Ovary (tissue), 9 donors: Measurements from ENCODE around the gene ACTR5. TPM values are rescaled to one million over a fixed set of nuclear protein-coding genes. Genes with fewer than 3 reads are reported as not detected.
"Not testable (repeated sequence)": the region's sequence is repeated elsewhere in the genome, so short reads cannot be mapped to it uniquely, and the experiment has no call there.

ENCODE experiments used
- DNase-seq, 5 donors: peaks; one replicate each; pipeline ENCODE4 v3.0.0-alpha.2; 2019 to 2020
- H3K27ac ChIP-seq, 2 donors: fragments of 200-600 bp; one replicate each; pipeline versions ENCODE4 v1.5.1 to v1.8.0; 2019 to 2022
- H3K27me3 ChIP-seq: fragments of 200-600 bp; one replicate; pipeline ENCODE4 v1.8.0; 2022
- H3K36me3 ChIP-seq: fragments of 200-600 bp; sonication (generic); one replicate; pipeline ENCODE4 v1.5.1; 2019
- H3K4me1 ChIP-seq: one replicate; pipeline ENCODE4 v1.8.1; 2013; ENCODE audit warnings: mild to moderate bottlenecking, moderate library complexity; ENCODE audit not compliant: insufficient read depth
- H3K4me3 ChIP-seq: fragments of 200-600 bp; sonication (generic); one replicate; pipeline ENCODE4 v1.5.1; 2017
- H3K9me3 ChIP-seq, 2 donors: fragments of 200-600 bp in 1 of 2; sonication (generic) in 1 of 2; one replicate each; pipeline versions ENCODE4 v1.5.1 to v1.8.1; 2013 to 2019; ENCODE audit warnings: mild to moderate bottlenecking in 1 of 2, moderate library complexity in 1 of 2
- CTCF ChIP-seq, 3 donors: fragments of 450-650 bp in 2 of 3; fragments of 200-600 bp in 1 of 3; IDR thresholded peaks; one replicate each; pipeline versions ENCODE4 v1.5.1 to v1.8.0; 2016 to 2022; ENCODE audit warnings: antibody characterized with exemption in 3 of 3, mild to moderate bottlenecking in 1 of 3
- EP300 ChIP-seq: sonication (generic); formaldehyde crosslinking; IDR thresholded peaks from one replicate; pipeline ENCODE4 v1.6.1; 2017; ENCODE audit warnings: antibody characterized with exemption
- POLR2A ChIP-seq: fragments of 450-650 bp; IDR thresholded peaks from one replicate; pipeline ENCODE4 v1.6.1; 2017; ENCODE audit warnings: antibody characterized with exemption, mild to moderate bottlenecking, moderate library complexity
- WGBS, 3 donors: extraction: QIAGEN DNeasy Blood & Tissue Kit in 1 of 3; methylation state at CpG; one replicate each; pipeline versions ENCODE4 v1.1.5 to v1.1.7; 2013 to 2017; 5-methylcytosine and 5-hydroxymethylcytosine counted together
- intact Hi-C, 4 donors: fragments of 100-400 bp; cut with DNase I; formaldehyde crosslinking; loops; one replicate each; pipeline versions ENCODE4 v1.11.0 to v1.15.1; 2022 to 2023
- polyA plus RNA-seq, 2 donors: library from polyadenylated mRNA; stranded (reverse); fragments of 200-250 nt in 1 of 2; fragments of 350-450 nt in 1 of 2; fragmentation: Illumina TruSeq in 1 of 2; extraction: RNeasy Lipid Tissue Mini Kit (QIAGEN cat#74804) in 1 of 2; gene quantifications; one replicate each; pipeline ENCODE4 v1.2.3, GENCODE V29; 2013 to 2014
- small RNA-seq: library from RNA; depleted of rRNA; stranded (forward); fragments of <200 nt; gene quantifications from one replicate; pipeline ENCODE3, GENCODE V24; 2016
- total RNA-seq, 7 donors: library from RNA; depleted of rRNA in 2 of 7; stranded (reverse); fragments of >200 nt in 2 of 7; fragmentation: NEBNext Ultra II Directional in 3 of 7; extraction: Animal tissue kit (Norgen Biotek cat#: 25700) in 3 of 7; gene quantifications; one replicate each; pipeline versions ENCODE4 v1.1.0 to v1.2.4, GENCODE V29; 2016 to 2023
- donor health status: DM: no; HTN: no; CAD: no; lungs with moderate emphysema.
- donor health status: DM: no; HTN: no; CAD: no.
- donor health status: Bipolar disorder and iron deficiency.
- donor health status: DM: yes; HTN: yes; CAD: no.
- donor health status: DM: no; HTN: no; CAD: no.
- donor health status: DM: yes; HTN: yes; CAD: no.

ACTR5 gene
- total and polyA plus RNA-seq, 9 donors: 6.2 to 12.3 (median 9.8) TPM

- no peak for TF ChIP-seq CTCF (IDR thresholded peaks at IDR 0.05)
- TF ChIP-seq POLR2A: no peak
- TF ChIP-seq EP300: no peak
- Histone ChIP-seq H3K4me3 (no peak overlapping the region), H3K4me1 (no peaks in the 10 kb centered on the region), H3K36me3 (no peaks in the 10 kb centered on the region), H3K27ac (no peak overlapping the region), H3K27me3 (no peaks in the 10 kb centered on the region), H3K9me3 (no peaks in the 10 kb centered on the region)
- DNase-seq: no peak
- WGBS, 3 donors: 77 to 84% (median 79%) methylated on average over 4 of the region's 4 CpGs
- intact Hi-C loops: no loop called here
Measured at GRCh38 chr20:38812709-38813573, 64.7 kb downstream of the ACTR5 start.

- H3K27me3 ChIP-seq, H3K36me3 ChIP-seq, H3K4me1 ChIP-seq, H3K27ac ChIP-seq, DNase-seq, H3K9me3 ChIP-seq, H3K4me3 ChIP-seq, intact Hi-C loops: not testable (repeated sequence)
- WGBS, 3 donors: 83 to 87% (median 87%) methylated on average over 6 of the region's 6 CpGs
Measured at GRCh38 chr20:38813574-38813962, 65.3 kb downstream of the ACTR5 start.

- no peak overlapping the region for H3K4me3 ChIP-seq
- intact Hi-C loops: no loop called here
- no peak overlapping the region for H3K27ac ChIP-seq
- H3K4me1 ChIP-seq: no peaks in the 10 kb centered on the region
- H3K36me3 ChIP-seq: no peaks in the 10 kb centered on the region
- no peak for DNase-seq
- H3K9me3 ChIP-seq: no peaks in the 10 kb centered on the region
- no peaks in the 10 kb centered on the region for H3K27me3 ChIP-seq
- TF ChIP-seq CTCF (IDR thresholded peaks at IDR 0.05) (no peak), EP300 (no peak), POLR2A (no peak)
Measured at GRCh38 chr20:38815446-38815845, 67.2 kb downstream of the ACTR5 start.

GRCh38 chr20:38818113-38819065 is 70.1 kb downstream of the ACTR5 start:
- H3K27me3 ChIP-seq: no peaks in the 10 kb centered on the region
- H3K36me3 ChIP-seq: no peaks in the 10 kb centered on the region
- DNase-seq: no peak
- no peak overlapping the region for H3K4me3 ChIP-seq
- no peak overlapping the region for H3K27ac ChIP-seq
- 63 to 71% (median 65%) methylated on average over 9 of the region's 9 CpGs for whole genome bisulfite sequencing, 3 donors
- H3K9me3 ChIP-seq: no peaks in the 10 kb centered on the region
- intact Hi-C loops: no loop called here
- H3K4me1 ChIP-seq: no peaks in the 10 kb centered on the region
- TF ChIP-seq EP300 (no peak), POLR2A (no peak), CTCF (IDR thresholded peaks at IDR 0.05) (no peak)

Small RNAs within 50 kb of the gene (small RNA-seq; reads per million reads assigned to genes)
- not detected for gene RF00017

Other genes with a start within 250 kb of the ACTR5 start
- gene ADIG, start 167.3 kb upstream of the ACTR5 start, total RNA-seq: not detected
- gene ADIG, start 167.3 kb upstream of the ACTR5 start, polyA plus RNA-seq: not detected
- not detected for gene ARHGAP40, start 146.7 kb upstream of the ACTR5 start, total RNA-seq
- not detected for gene ARHGAP40, start 146.7 kb upstream of the ACTR5 start, polyA plus RNA-seq
- gene SLC32A1, start 24.0 kb upstream of the ACTR5 start, total RNA-seq: not detected
- gene SLC32A1, start 24.0 kb upstream of the ACTR5 start, polyA plus RNA-seq: not detected
- gene PPP1R16B, start 57.2 kb downstream of the ACTR5 start, total RNA-seq: 10 to 100 TPM in 1 of 7 donors, 1 to 10 TPM in 4, under 1 TPM in 2; 0.92 to 56.4 (median 2.9) TPM
- gene PPP1R16B, start 57.2 kb downstream of the ACTR5 start, polyA plus RNA-seq: 10 to 100 TPM in 1 of 2 donors, 1 to 10 TPM in 1; 2.5 to 11.2 TPM
- under 1 TPM in 6 of 7 donors, not detected in 1; 0.18 to 0.80 (median 0.56) TPM for gene FAM83D, start 178.0 kb downstream of the ACTR5 start, total RNA-seq
- 1 to 10 TPM in 1 of 2 donors, under 1 TPM in 1; 0.52 to 2.5 TPM for gene FAM83D, start 178.0 kb downstream of the ACTR5 start, polyA plus RNA-seq
- 10 to 100 TPM; 11.3 to 14.5 (median 12.4) TPM for gene DHX35, start 213.9 kb downstream of the ACTR5 start, total RNA-seq
- 10 to 100 TPM; 11.2 TPM for gene DHX35, start 213.9 kb downstream of the ACTR5 start, polyA plus RNA-seq